Fibroblast of lung (primary cell): Measurements from ENCODE around the gene RBP4. TPM values are rescaled to one million over a fixed set of nuclear protein-coding genes. Genes with fewer than 3 reads are reported as not detected.

Experiments
- DNase-seq, 2 donors: peaks; one replicate each; pipeline versions ENCODE4 v3.0.0 to v3.0.0-alpha.2; 2010; ENCODE audit warnings: low read depth in 2 of 2
- H2AFZ ChIP-seq: 2 replicates; pipeline ENCODE4 v1.5.1; 2012; ENCODE audit warnings: low read length, control low read depth, inconsistent platforms
- H3K27ac ChIP-seq: 2 replicates; pipeline ENCODE4 v1.5.1; 2011; ENCODE audit warnings: low read length, control low read depth; ENCODE audit not compliant: insufficient read depth
- H3K27me3 ChIP-seq: 2 replicates; pipeline ENCODE4 v1.5.1; 2011; ENCODE audit warnings: mild to moderate bottlenecking, low read length; ENCODE audit not compliant: control insufficient read depth, insufficient read depth
- H3K36me3 ChIP-seq: 2 replicates; pipeline ENCODE4 v1.5.1; 2011; ENCODE audit warnings: low read length; ENCODE audit not compliant: control insufficient read depth, insufficient read depth
- H3K4me1 ChIP-seq: 2 replicates; pipeline ENCODE4 v1.5.1; 2011; ENCODE audit warnings: low read length; ENCODE audit not compliant: control insufficient read depth, insufficient read depth; ENCODE audit errors: extremely low read depth
- H3K4me2 ChIP-seq: 2 replicates; pipeline ENCODE4 v1.5.1; 2011; ENCODE audit warnings: low read length, control low read depth; ENCODE audit not compliant: insufficient read depth; ENCODE audit errors: extremely low read depth
- H3K4me3 ChIP-seq, 4 experiments: fragments of 200-600 bp in 1 of 4; sonication (generic) in 1 of 4; replicated peaks in 1 of 4; 2 replicates each; pipeline ENCODE4 v1.5.1; 2011 to 2016; ENCODE audit warnings: low read length in 4 of 4, low read depth in 3 of 4, mild to moderate bottlenecking in 3 of 4, control low read depth in 2 of 4, inconsistent platforms in 1 of 4, mixed read lengths in 1 of 4; ENCODE audit not compliant: insufficient read depth in 1 of 4; ENCODE audit errors: control extremely low read depth in 1 of 4
- H3K79me2 ChIP-seq: 2 replicates; pipeline ENCODE4 v1.5.1; 2012; ENCODE audit warnings: mild to moderate bottlenecking, low read length, inconsistent platforms; ENCODE audit not compliant: control insufficient read depth, insufficient read depth
- H3K9ac ChIP-seq: 2 replicates; pipeline ENCODE4 v1.5.1; 2011; ENCODE audit warnings: mild to moderate bottlenecking, low read length, control low read depth; ENCODE audit not compliant: insufficient read depth
- H3K9me3 ChIP-seq: 2 replicates; pipeline ENCODE4 v1.5.1; 2012; ENCODE audit warnings: low read depth, low read length; ENCODE audit not compliant: control insufficient read depth, insufficient read depth
- H4K20me1 ChIP-seq: 2 replicates; pipeline ENCODE4 v1.5.1; 2011; ENCODE audit warnings: low read length; ENCODE audit not compliant: control insufficient read depth, insufficient read depth; ENCODE audit errors: extremely low read depth
- CTCF ChIP-seq, 2 donors: IDR thresholded peaks in 1 of 2; conservative IDR thresholded peaks in 1 of 2; 1 replicate in 1 of 2; 2 replicates in 1 of 2; pipeline ENCODE4 v1.5.1; 2011 to 2012; ENCODE audit warnings: low read length in 2 of 2, control low read depth in 1 of 2, inconsistent platforms in 1 of 2, low read depth in 1 of 2, mild to moderate bottlenecking in 1 of 2
- EZH2 ChIP-seq: IDR thresholded peaks from 2 replicates; pipeline ENCODE4 v1.5.1; 2012; ENCODE audit warnings: low read length, control low read depth, mild to moderate bottlenecking; ENCODE audit errors: missing control alignments
- polyA plus RNA-seq, 2 donors: library from polyadenylated mRNA; depleted of rRNA in 1 of 2; stranded (reverse) in 1 of 2; unstranded in 1 of 2; fragments of >200 nt; gene quantifications; 2 replicates each; pipeline ENCODE4 v1.2.1, GENCODE V29; 2011 to 2012; ENCODE audit warnings: missing spikeins in 1 of 2
- total RNA-seq: library from RNA; depleted of rRNA; stranded (reverse); fragments of >200 nt; gene quantifications from 2 replicates; pipeline ENCODE4 v1.2.1, GENCODE V29; 2014

The RBP4 gene
- total and polyA plus RNA-seq, 2 donors (not counting 1 experiment from before 2014, with no cell fraction given): 0.28 TPM; not detected in 1

- no peak overlapping the region for H3K4me2 ChIP-seq
- H4K20me1 ChIP-seq: no peaks in the 10 kb centered on the region
- no peaks in the 10 kb centered on the region for H3K4me1 ChIP-seq
- no peak overlapping the region for H2AFZ ChIP-seq
- no peak overlapping the region for H3K4me3 ChIP-seq
- H3K27ac ChIP-seq: no peak overlapping the region
- H3K9me3 ChIP-seq: no peaks in the 10 kb centered on the region
- no peak for TF ChIP-seq CTCF (conservative IDR thresholded peaks at IDR 0.05 in 1 of 2, IDR thresholded peaks at IDR 0.05 in 1 of 2; ENCODE audit: low read depth in 1 of 2, low read length in 2 of 2)
- H3K9ac ChIP-seq: no peak overlapping the region
- H3K27me3 ChIP-seq: peaks cover 25% of the 10 kb centered on the region
- no peak for DNase-seq
- no peaks in the 10 kb centered on the region for H3K79me2 ChIP-seq
- no peaks in the 10 kb centered on the region for H3K36me3 ChIP-seq
These were observed 35.6 kb downstream of the RBP4 start for GRCh38 chr10:93565446-93565845.

- H3K27me3 ChIP-seq: no peaks in the 10 kb centered on the region
- H3K9ac ChIP-seq: no peak overlapping the region
- no peak for DNase-seq
- H2AFZ ChIP-seq: no peak overlapping the region
- no peak overlapping the region for H3K4me3 ChIP-seq
- TF ChIP-seq CTCF (conservative IDR thresholded peaks at IDR 0.05 in 1 of 2, IDR thresholded peaks at IDR 0.05 in 1 of 2; ENCODE audit: low read depth in 1 of 2, low read length in 2 of 2): no peak
- no peak for TF ChIP-seq EZH2
- H3K4me2 ChIP-seq: no peak overlapping the region
- H4K20me1 ChIP-seq: no peaks in the 10 kb centered on the region
- H3K36me3 ChIP-seq: no peaks in the 10 kb centered on the region
- no peaks in the 10 kb centered on the region for H3K79me2 ChIP-seq
- H3K9me3 ChIP-seq: no peaks in the 10 kb centered on the region
- H3K27ac ChIP-seq: no peak overlapping the region
- no peaks in the 10 kb centered on the region for H3K4me1 ChIP-seq
These were observed 40.5 kb downstream of the RBP4 start for GRCh38 chr10:93560541-93560940.

- no peaks in the 10 kb centered on the region for H3K79me2 ChIP-seq
These were observed 41.5 kb downstream of the RBP4 start for GRCh38 chr10:93559490-93559889.

More at GRCh38 chr10:93559490-93559889, 41.5 kb downstream of the RBP4 start:
- no peak overlapping the region for H3K4me2 ChIP-seq
- H3K9ac ChIP-seq: no peak overlapping the region
- H4K20me1 ChIP-seq: no peaks in the 10 kb centered on the region
- no peak for TF ChIP-seq EZH2
- TF ChIP-seq CTCF (conservative IDR thresholded peaks at IDR 0.05 in 1 of 2, IDR thresholded peaks at IDR 0.05 in 1 of 2; ENCODE audit: low read depth in 1 of 2, low read length in 2 of 2): no peak
- H3K27ac ChIP-seq: no peak overlapping the region
- no peaks in the 10 kb centered on the region for H3K4me1 ChIP-seq
- no peak for DNase-seq
- no peaks in the 10 kb centered on the region for H3K27me3 ChIP-seq
- H3K9me3 ChIP-seq: no peaks in the 10 kb centered on the region
- no peak overlapping the region for H3K4me3 ChIP-seq
- H2AFZ ChIP-seq: no peak overlapping the region
- no peaks in the 10 kb centered on the region for H3K36me3 ChIP-seq
